AG10803 (cell line): Measurements from ENCODE around the gene EPN1.

Source experiments
- DNase-seq: peaks from one replicate; pipeline ENCODE4 v3.0.0; 2010; ENCODE audit warnings: low read depth
- H3K4me3 ChIP-seq: 2 replicates; pipeline ENCODE4 v1.5.1; 2011; ENCODE audit warnings: mild to moderate bottlenecking, low read length, control low read depth
- TF ChIP-seq, protein P1 (sequence below): conservative IDR thresholded peaks from 2 replicates; pipeline ENCODE4 v1.5.1; 2011; ENCODE audit warnings: mild to moderate bottlenecking, low read length, control low read depth, inconsistent platforms

Gene EPN1

DNA sequence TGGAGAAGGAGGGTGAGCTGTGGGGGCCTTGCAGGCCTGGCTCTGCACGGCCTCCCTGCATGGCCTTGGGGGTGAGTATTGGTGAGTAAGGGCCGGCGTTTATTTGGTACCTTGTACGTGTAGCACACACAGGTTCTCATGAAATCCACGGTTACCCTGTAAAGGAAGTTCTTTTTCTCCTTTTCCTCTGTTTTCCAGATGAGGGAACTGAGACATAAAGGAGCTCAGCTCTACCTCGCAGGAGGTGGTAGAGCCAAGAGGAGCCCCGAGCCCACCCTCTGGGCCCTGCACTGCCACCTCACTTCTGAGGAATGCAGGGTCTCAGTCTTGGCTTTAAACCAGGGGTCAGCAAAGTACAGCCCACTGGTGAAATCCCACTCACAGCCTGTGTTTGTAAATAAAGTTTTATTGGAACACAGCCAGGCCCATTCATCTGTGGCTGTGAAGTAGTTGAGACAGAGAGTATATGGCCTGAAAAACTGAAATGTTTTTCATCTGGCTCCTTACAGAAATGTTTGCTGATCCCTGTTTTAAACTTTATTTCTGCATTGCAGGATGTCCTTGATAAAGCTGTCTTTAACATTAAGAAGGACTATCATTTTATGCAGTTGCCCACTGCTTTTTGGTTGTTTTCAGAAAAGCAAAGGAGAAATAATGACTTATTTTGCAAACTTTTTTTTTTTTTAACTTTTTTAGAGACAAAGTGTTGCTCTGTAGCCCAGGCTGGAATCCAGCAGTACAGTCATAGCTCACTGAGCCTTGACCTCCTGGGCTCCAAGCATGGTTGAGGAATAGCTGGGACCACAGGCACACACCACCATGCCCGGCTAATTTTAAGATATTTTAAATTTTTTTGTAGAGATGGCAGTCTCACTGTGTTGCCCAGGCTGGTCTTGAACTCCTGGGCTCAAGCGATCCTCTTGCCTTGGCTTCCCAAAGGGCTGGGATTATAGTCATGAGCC is 6.4 kb downstream of the EPN1 start:
- peak; percentile 15 for DNase-seq
- no peak overlapping the region for H3K4me3 ChIP-seq
- TF ChIP-seq, protein P1, sequence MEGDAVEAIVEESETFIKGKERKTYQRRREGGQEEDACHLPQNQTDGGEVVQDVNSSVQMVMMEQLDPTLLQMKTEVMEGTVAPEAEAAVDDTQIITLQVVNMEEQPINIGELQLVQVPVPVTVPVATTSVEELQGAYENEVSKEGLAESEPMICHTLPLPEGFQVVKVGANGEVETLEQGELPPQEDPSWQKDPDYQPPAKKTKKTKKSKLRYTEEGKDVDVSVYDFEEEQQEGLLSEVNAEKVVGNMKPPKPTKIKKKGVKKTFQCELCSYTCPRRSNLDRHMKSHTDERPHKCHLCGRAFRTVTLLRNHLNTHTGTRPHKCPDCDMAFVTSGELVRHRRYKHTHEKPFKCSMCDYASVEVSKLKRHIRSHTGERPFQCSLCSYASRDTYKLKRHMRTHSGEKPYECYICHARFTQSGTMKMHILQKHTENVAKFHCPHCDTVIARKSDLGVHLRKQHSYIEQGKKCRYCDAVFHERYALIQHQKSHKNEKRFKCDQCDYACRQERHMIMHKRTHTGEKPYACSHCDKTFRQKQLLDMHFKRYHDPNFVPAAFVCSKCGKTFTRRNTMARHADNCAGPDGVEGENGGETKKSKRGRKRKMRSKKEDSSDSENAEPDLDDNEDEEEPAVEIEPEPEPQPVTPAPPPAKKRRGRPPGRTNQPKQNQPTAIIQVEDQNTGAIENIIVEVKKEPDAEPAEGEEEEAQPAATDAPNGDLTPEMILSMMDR: no peak

- no peak for DNase-seq
- no peak overlapping the region for H3K4me3 ChIP-seq
- TF ChIP-seq, protein P1: no peak
Measured at GRCh38 chr19:55683449-55684261, 8.6 kb downstream of the EPN1 start.

DNA sequence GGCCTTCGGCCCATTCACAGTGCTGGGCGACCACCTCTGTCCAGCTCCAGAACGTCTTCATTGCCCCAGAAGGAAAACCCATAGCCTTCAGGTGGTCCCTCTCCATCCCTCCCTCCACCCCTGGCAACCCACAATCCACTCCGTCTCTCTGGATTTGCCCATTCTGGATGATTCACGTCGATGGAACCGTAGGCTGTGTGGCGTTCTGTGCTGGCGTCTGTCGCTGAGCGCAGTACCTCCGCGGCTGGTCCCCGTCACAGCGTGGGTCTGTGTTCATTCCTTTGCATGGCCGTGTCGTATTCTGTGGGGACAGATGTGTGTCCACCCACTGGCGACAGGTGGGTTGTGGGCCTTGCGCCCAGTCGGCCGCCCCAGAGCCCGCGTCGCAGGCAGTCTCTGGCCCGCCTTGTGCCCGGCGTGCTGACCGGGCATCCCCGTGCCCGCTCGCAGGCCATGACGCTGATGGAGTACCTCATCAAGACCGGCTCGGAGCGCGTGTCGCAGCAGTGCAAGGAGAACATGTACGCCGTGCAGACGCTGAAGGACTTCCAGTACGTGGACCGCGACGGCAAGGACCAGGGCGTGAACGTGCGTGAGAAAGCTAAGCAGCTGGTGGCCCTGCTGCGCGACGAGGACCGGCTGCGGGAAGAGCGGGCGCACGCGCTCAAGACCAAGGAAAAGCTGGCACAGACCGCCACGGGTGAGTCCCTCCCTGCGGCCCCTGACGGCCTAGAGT is 10.1 kb downstream of the EPN1 start:
- TF ChIP-seq, protein P1: no peak
- no peak overlapping the region for H3K4me3 ChIP-seq
- no peak for DNase-seq

GRCh38 chr19:55685776-55686175 is 10.8 kb downstream of the EPN1 start:
- DNase-seq: no peak
- H3K4me3 ChIP-seq: no peak overlapping the region
- TF ChIP-seq, protein P1: no peak

- TF ChIP-seq, protein P1: no peak
- no peak for DNase-seq
- no peak overlapping the region for H3K4me3 ChIP-seq
Measured at GRCh38 chr19:55686311-55687050, 11.5 kb downstream of the EPN1 start.

- no peak overlapping the region for H3K4me3 ChIP-seq
Measured at GRCh38 chr19:55687281-55688201, 12.5 kb downstream of the EPN1 start.

More at GRCh38 chr19:55687281-55688201, 12.5 kb downstream of the EPN1 start:
- TF ChIP-seq, protein P1: no peak
- DNase-seq: no peak
